Astrocyte of the cerebellum (primary cell): Measurements from ENCODE around the gene GRID1.

Experiments
- DNase-seq: peaks from one replicate; pipeline ENCODE4 v3.0.0-alpha.2; 2011; ENCODE audit warnings: low read depth
- H3K4me3 ChIP-seq: 2 replicates; pipeline ENCODE4 v1.5.1; 2011; ENCODE audit warnings: mild to moderate bottlenecking, low read depth, low read length, moderate library complexity
- in situ Hi-C: cut with HindIII; loops from 2 replicates; pipeline ENCODE4 v1.10.0; 2017; ENCODE audit warnings: low sequenced_read_pairs
- TF ChIP-seq, protein P1 (sequence below): IDR thresholded peaks from 2 replicates; pipeline ENCODE4 v1.5.1; 2012; ENCODE audit warnings: low read length, low read depth, moderate library complexity, mild to moderate bottlenecking; ENCODE audit errors: missing control alignments

The GRID1 gene

DNA sequence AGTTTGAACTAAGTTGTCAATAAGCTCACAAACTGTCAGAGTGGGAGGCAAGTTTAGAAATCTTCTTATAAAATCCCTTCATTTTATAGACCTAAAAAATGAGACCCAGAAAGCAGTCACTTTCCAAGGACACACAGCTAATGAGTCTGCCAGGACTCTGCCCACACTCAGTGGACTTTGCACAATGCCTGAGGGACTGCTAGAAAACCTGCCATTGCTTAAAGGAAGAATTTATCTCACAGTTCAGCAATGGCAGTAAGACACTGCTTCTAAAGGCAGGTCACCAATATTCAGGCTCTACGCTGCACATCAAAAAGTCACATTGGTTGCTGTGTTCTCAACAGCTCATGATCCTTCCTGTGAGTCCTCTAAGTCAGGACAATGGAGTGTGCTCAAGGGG lies 698.1 kb downstream of the GRID1 start:
- no peak for DNase-seq
- in situ Hi-C loops: no loop called here
- no peak overlapping the region for H3K4me3 ChIP-seq
- TF ChIP-seq, protein P1, sequence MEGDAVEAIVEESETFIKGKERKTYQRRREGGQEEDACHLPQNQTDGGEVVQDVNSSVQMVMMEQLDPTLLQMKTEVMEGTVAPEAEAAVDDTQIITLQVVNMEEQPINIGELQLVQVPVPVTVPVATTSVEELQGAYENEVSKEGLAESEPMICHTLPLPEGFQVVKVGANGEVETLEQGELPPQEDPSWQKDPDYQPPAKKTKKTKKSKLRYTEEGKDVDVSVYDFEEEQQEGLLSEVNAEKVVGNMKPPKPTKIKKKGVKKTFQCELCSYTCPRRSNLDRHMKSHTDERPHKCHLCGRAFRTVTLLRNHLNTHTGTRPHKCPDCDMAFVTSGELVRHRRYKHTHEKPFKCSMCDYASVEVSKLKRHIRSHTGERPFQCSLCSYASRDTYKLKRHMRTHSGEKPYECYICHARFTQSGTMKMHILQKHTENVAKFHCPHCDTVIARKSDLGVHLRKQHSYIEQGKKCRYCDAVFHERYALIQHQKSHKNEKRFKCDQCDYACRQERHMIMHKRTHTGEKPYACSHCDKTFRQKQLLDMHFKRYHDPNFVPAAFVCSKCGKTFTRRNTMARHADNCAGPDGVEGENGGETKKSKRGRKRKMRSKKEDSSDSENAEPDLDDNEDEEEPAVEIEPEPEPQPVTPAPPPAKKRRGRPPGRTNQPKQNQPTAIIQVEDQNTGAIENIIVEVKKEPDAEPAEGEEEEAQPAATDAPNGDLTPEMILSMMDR: no peak

DNA sequence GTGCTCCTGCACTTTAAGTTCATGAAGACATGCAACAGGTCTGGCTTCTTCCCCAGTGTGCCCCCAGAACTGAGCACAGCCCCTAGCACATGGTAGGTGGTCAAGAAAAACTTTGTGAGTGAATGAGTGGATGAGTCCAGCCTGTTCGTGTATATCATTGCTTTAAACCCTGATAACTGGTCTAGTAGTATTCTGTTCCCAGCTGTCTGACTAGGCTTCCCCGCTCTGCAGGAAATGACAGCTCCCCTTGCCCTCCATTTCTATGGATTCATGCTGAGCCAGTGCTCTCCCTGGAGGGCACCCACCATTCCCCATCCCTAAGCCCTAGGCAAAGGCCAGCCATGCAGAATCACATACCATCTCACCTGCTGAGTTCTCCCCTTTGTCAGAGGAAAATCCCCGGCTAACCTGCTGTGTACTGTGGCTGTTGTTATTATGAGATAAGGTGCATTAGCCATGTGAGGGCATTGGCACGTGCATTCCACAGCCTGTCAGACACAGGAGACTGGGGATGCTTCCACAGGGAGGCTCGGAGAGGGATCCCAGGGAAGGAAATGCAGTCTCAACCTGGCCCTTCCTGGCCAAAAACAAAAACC lies 698.9 kb downstream of the GRID1 start:
- TF ChIP-seq, protein P1: no peak
- DNase-seq: no peak
- H3K4me3 ChIP-seq: no peak overlapping the region
- in situ Hi-C loops: no loop called here

DNA sequence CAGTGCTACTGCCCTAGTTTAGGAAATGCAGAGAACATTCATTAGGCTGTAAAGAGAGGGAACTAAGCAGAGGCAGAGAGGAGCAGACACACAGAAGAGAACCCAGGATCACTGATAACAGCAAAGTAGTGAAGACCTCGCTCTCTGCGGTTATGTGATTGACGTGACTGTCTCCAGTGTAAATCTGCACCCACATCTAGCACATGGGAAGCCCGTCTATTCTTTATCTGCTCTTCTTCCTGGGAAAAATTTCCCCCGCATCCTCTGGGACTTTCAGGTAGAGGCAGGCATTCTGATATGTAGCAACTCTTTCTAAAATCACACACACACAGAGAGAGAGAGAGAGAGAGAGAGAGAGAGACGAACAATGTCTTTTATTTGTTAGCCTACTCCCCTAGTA lies 699.6 kb downstream of the GRID1 start:
- TF ChIP-seq, protein P1: no peak
- H3K4me3 ChIP-seq: no peak overlapping the region
- in situ Hi-C loops: no loop called here
- no peak for DNase-seq

DNA sequence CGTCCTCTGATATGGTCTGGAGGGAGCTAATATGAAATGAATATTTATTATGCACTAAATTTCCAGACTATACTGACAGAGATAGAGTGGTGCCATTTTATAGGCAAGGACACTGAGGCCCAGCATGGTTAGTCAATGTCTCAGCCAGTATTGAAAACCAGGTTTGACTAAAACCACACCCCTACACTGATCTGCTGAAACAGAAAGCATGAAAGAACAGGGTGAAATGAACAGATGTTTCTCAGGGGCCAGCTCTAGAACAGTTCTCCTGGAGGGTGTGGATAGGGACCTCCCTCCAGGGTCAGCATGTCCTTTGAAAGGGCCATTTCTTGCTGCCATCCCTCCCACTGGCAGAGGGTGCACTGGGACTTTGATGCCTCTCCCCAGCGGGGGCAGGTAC lies 700.5 kb downstream of the GRID1 start:
- in situ Hi-C loops: no loop called here
- DNase-seq: no peak
- H3K4me3 ChIP-seq: no peak overlapping the region
- TF ChIP-seq, protein P1: no peak

DNA sequence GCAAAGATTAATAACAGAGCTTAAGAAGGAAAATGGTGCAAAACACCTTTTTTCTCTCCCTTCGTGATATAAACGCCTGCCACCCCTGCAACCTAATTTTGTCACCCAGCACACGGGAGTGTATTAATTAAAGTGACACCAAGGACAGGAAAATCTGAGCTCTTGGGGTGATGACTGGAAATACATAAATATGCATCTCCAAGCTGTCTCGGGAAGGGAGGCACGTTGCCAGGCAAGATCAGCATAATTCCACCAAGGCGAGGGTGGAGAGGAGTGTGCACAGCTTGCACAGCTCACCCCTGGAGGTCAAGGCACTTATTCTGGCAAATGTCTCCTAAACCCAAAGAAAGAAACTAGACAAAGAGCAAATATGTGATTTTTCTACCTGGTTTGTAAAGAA lies 700.9 kb downstream of the GRID1 start:
- in situ Hi-C loops: no loop called here

DNA sequence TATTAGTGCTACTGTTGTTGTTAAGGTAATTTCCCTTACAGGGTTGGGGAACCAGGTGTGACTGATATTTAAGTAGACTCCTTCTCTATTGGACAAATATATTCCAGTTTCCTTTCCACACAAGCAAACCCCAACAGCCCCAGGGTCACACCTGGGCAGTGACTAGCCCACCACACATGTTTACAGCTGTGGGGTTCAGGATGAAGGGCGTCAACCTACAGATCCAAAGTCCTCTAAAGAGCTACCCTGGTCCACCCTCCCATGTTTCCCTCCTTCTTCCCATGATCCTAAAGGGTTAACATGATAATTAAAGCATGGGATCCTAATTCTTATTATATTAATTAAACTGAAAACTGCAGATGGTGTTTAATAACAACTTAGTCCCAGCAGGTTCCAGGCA lies 701.5 kb downstream of the GRID1 start:
- DNase-seq: no peak
- in situ Hi-C loops: no loop called here
- TF ChIP-seq, protein P1: no peak
- no peak overlapping the region for H3K4me3 ChIP-seq

More for the DNA sequence above, 700.9 kb downstream of the GRID1 start:
- TF ChIP-seq, protein P1: no peak
- H3K4me3 ChIP-seq: no peak overlapping the region
- no peak for DNase-seq
